HEK293 (cell line): ENCODE measurements around the gene GPI.

Experiments used
- IKZF3 ChIP-seq: fragments of 450-650 bp; IDR thresholded peaks from 2 replicates; pipeline ENCODE4 v1.5.0; 2018; ENCODE audit warnings: missing biosample characterization, mild to moderate bottlenecking, missing genetic modification characterization, moderate library complexity
- SP3 ChIP-seq: fragments of 450-650 bp; formaldehyde crosslinking; IDR thresholded peaks from 2 replicates; pipeline ENCODE4 v1.5.1; 2016; ENCODE audit warnings: missing biosample characterization, missing genetic modification characterization
- ZNF555 ChIP-seq: fragments of 450-650 bp; formaldehyde crosslinking; conservative IDR thresholded peaks from 2 replicates; pipeline ENCODE4 v1.5.1; 2017; ENCODE audit warnings: missing biosample characterization, mild to moderate bottlenecking, missing genetic modification characterization, inconsistent platforms
- ZNF660 ChIP-seq: fragments of 450-650 bp; IDR thresholded peaks from 2 replicates; pipeline ENCODE4 v1.5.1; 2018; ENCODE audit warnings: missing biosample characterization, mild to moderate bottlenecking, missing genetic modification characterization
- TF ChIP-seq, protein P1 (sequence below): fragments of 450-650 bp; formaldehyde crosslinking; IDR thresholded peaks from 2 replicates; pipeline ENCODE4 v1.5.1; 2016; ENCODE audit warnings: missing biosample characterization, missing genetic modification characterization

- TF ChIP-seq, protein P1, sequence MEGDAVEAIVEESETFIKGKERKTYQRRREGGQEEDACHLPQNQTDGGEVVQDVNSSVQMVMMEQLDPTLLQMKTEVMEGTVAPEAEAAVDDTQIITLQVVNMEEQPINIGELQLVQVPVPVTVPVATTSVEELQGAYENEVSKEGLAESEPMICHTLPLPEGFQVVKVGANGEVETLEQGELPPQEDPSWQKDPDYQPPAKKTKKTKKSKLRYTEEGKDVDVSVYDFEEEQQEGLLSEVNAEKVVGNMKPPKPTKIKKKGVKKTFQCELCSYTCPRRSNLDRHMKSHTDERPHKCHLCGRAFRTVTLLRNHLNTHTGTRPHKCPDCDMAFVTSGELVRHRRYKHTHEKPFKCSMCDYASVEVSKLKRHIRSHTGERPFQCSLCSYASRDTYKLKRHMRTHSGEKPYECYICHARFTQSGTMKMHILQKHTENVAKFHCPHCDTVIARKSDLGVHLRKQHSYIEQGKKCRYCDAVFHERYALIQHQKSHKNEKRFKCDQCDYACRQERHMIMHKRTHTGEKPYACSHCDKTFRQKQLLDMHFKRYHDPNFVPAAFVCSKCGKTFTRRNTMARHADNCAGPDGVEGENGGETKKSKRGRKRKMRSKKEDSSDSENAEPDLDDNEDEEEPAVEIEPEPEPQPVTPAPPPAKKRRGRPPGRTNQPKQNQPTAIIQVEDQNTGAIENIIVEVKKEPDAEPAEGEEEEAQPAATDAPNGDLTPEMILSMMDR (tag by site-specific recombination): no peak
- TF ChIP-seq SP3 (tag by site-specific recombination) (no peak), ZNF660 (tag by site-specific recombination) (no peak), ZNF555 (tag by site-specific recombination) (no peak), IKZF3 (tag by site-specific recombination) (no peak)
Measured at GRCh38 chr19:34399886-34400285, 34.9 kb downstream of the GPI start.
